ENCODE measurements around the gene ADM5. TPM values are rescaled to one million over a fixed set of nuclear protein-coding genes. Genes with fewer than 3 reads are reported as not detected.

Gene ADM5
- total and polyA plus RNA-seq, 12 donors = 0.16 to 1.6 (median 0.48) TPM

DNA sequence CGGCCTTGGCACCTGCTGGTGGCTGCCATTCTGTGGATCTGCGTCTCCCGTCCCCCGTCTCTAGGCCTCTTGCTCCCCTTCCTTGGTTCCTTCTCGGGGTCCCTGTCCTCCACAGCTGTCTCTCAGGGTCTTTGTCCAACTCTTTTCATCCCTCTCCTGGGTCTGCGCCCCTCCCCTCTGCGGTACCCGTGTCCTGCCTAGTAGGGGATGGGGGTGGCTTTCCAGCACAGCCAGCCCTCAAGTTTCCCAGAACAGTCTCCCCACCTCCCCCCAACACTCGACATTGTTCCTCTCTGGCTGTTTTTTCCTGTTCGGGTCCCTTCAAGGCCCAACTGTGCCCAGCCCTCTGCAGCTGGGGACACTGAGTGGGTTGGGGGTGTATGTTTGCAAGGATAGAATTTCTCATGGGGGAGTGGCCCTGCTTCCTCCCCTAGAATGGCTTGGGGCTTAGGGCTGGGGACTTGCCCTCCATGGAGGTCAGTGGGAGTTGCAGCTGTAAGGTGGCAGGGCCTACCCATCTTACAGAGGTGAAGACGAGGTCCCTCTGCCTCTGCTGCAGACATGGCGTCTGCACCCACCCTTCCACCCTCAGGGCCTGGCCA, 762 bp upstream of the ADM5 start:
- ATAC-seq = peak in 3 of 8 donors; percentile 11 to 32 (median 20)
- H3K9me3 ChIP-seq = no peaks in the 10 kb centered on the region
- peaks cover 0 to 40% (median 9%) of the 10 kb centered on the region in 7 donors for H3K27me3 ChIP-seq
- no peak for TF ChIP-seq CTCF (IDR thresholded peaks at IDR 0.05)
- peaks cover 0 to 44% (median 21%) of the 10 kb centered on the region in 9 donors for H3K36me3 ChIP-seq
- H3K27ac ChIP-seq = peak overlapping the region; percentile 64 to 84 (median 77)
- peaks cover 6 to 73% (median 48%) of the 10 kb centered on the region in 9 donors for H3K4me1 ChIP-seq
- no peak for DNase-seq
- 62 to 70% methylated on average over 12 of the region's 12 CpGs for WGBS, 2 donors
- intact Hi-C loops (cut with DNase I) = loop anchor here in 2 of 10 donors (5.0 to 10.0 kb wide), 2 partner anchors 114 to 116 kb away; no protein-coding TSS in a partner anchor
- H3K4me3 ChIP-seq = peak overlapping the region in 9 of 10 donors; percentile 21 to 66 (median 50)

DNA sequence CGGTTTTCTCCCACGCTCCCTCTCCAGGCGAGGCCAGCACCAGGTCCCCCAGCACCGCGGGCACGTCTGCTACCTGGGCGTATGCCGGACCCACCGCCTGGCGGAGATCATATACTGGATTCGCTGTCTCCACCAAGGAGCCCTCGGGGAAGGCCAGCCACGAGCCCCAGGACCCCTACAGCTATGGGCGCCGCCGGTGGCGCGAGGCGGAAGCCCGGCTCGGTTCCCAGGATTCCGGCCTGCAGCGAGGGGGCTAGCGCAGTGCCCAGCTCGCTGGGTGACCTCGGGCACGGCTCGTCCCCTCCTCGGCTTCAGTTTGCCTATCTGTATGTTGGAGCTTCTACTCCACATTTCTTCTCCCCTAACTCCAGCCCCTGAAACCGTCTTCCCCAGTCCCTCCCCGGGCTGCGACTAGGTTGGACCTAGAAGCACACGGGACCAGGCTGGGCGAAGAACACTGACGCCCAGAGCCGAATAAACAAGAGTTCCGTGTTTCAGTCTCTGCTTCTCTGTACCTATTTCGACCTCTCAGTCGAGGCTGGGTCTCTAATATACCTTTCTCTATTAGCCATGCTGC, 773 bp downstream of the ADM5 start:
- 4 to 7% methylated on average over 39 of the region's 39 CpGs for WGBS, 2 donors
- H3K27ac ChIP-seq = peak overlapping the region in 9 of 10 donors; percentile 63 to 84 (median 76)
- ATAC-seq (peak in 6 of 8 donors; percentile 0 to 10 (median 6)), DNase-seq (no peak)
- H3K27me3 ChIP-seq = peaks cover 0 to 40% (median 9%) of the 10 kb centered on the region in 7 donors
- TF ChIP-seq CTCF (IDR thresholded peaks at IDR 0.05) = no peak
- peak overlapping the region; percentile 32 to 66 (median 56) for H3K4me3 ChIP-seq
- intact Hi-C loops (cut with DNase I) = no loop called here
- H3K4me1 ChIP-seq = peaks cover 6 to 65% (median 46%) of the 10 kb centered on the region in 9 donors
- no peaks in the 10 kb centered on the region for H3K9me3 ChIP-seq
- peaks cover 0 to 29% (median 11%) of the 10 kb centered on the region in 9 donors for H3K36me3 ChIP-seq

- ATAC-seq = peak; percentile 38 to 83 (median 76)
- no peak for TF ChIP-seq CTCF (IDR thresholded peaks at IDR 0.05)
- Histone ChIP-seq H3K4me3 (peak within 1 kb of the TSS; percentile 32 to 66 (median 56)), H3K36me3 (peaks cover 0 to 23% (median 7%) of the 10 kb centered on the region in 9 donors), H3K9me3 (no peaks in the 10 kb centered on the region), H3K27me3 (peaks cover 0 to 40% (median 9%) of the 10 kb centered on the region in 7 donors), H3K4me1 (peaks cover 5 to 59% (median 43%) of the 10 kb centered on the region in 9 donors), H3K27ac (peak within 1 kb of the TSS in 9 of 10 donors; percentile 63 to 84 (median 76))
- intact Hi-C loops (cut with DNase I) = no loop called here
- peak; percentile 82 to 87 for DNase-seq
- WGBS, 2 donors = 1 to 2% methylated on average over 38 of the region's 38 CpGs
These were observed 1.4 kb downstream of the ADM5 start, which contains the start of gene CPT1C for GRCh38 chr19:49690656-49691242. Gene CPT1C, plus strand, starts transcription at chr19:49691116. Its CDS starts 1,137 bp downstream, at chr19:49692253.

All from heart right ventricle (tissue), 16 donors.